RWPE2 (cell line): ENCODE data around the gene CAMK1D.

ENCODE experiments used
- ATAC-seq: fragments of 200-7000 bp; cut with Tn5 transposase; 3 replicates; pipeline ENCODE4 v1.9.1; 2021; ENCODE audit warnings: low read depth
- DNase-seq: peaks from one replicate; pipeline ENCODE4 v3.0.0-alpha.2; 2020; ENCODE audit warnings: low spot score
- H3K27ac ChIP-seq: fragments of 450-650 bp; 2 replicates; pipeline ENCODE4 v1.5.1; 2017; ENCODE audit warnings: mild to moderate bottlenecking; ENCODE audit not compliant: poor library complexity, severe bottlenecking
- H3K27me3 ChIP-seq: fragments of 250-450 bp; sonication (Bioruptor Pico); 2 replicates; pipeline ENCODE4 v1.5.1; 2021; ENCODE audit warnings: mild to moderate bottlenecking, moderate library complexity; ENCODE audit not compliant: insufficient read depth, poor library complexity, severe bottlenecking
- H3K36me3 ChIP-seq: fragments of 250-450 bp; sonication (Bioruptor Pico); 2 replicates; pipeline ENCODE4 v1.5.1; 2020; ENCODE audit warnings: low read depth, mild to moderate bottlenecking, moderate library complexity
- H3K4me1 ChIP-seq: fragments of 250-450 bp; sonication (Bioruptor Pico); 2 replicates; pipeline ENCODE4 v1.5.1; 2021; ENCODE audit warnings: mild to moderate bottlenecking, moderate library complexity; ENCODE audit not compliant: insufficient read depth, poor library complexity, severe bottlenecking
- H3K4me3 ChIP-seq: fragments of 250-450 bp; sonication (Bioruptor Pico); 2 replicates; pipeline ENCODE4 v1.5.1; 2021; ENCODE audit warnings: mild to moderate bottlenecking, moderate library complexity; ENCODE audit not compliant: severe bottlenecking
- H3K9me3 ChIP-seq: fragments of 250-450 bp; sonication (Bioruptor Pico); 2 replicates; pipeline ENCODE4 v1.5.1; 2021; ENCODE audit warnings: mild to moderate bottlenecking, moderate library complexity; ENCODE audit not compliant: severe bottlenecking
- TF ChIP-seq, protein P1 (sequence below): fragments of 450-650 bp; IDR thresholded peaks from one replicate; pipeline ENCODE4 v1.5.1; 2017; ENCODE audit warnings: mild to moderate bottlenecking, moderate library complexity; ENCODE audit not compliant: poor library complexity, severe bottlenecking

Gene CAMK1D

DNA sequence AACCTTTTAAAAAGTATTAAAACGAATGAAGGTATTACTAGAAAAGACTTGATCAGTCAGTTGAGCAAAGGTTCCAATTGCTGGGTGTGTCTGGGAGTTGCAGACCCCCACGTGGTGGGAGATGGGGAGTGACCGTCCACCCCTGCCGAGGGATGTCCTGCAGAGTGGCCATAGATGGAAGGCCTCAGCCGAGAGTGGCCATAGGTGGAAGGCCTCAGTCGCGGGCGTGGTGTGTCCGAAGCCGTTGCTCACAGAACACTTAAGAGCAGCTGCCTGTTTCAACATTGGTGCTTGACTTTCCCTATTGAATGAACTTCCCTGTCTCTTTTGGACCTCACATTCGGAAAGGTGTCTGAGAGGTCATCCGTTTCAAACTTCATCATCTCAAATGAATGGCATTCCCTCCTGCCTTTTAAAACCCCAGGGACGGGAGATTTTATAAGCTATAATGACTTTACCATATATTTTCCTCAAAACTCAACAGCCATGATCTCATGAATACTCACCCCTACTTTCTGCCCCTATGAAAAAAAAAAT is 69.4 kb downstream of the CAMK1D start:
- no peaks in the 10 kb centered on the region for H3K9me3 ChIP-seq
- TF ChIP-seq, protein P1, sequence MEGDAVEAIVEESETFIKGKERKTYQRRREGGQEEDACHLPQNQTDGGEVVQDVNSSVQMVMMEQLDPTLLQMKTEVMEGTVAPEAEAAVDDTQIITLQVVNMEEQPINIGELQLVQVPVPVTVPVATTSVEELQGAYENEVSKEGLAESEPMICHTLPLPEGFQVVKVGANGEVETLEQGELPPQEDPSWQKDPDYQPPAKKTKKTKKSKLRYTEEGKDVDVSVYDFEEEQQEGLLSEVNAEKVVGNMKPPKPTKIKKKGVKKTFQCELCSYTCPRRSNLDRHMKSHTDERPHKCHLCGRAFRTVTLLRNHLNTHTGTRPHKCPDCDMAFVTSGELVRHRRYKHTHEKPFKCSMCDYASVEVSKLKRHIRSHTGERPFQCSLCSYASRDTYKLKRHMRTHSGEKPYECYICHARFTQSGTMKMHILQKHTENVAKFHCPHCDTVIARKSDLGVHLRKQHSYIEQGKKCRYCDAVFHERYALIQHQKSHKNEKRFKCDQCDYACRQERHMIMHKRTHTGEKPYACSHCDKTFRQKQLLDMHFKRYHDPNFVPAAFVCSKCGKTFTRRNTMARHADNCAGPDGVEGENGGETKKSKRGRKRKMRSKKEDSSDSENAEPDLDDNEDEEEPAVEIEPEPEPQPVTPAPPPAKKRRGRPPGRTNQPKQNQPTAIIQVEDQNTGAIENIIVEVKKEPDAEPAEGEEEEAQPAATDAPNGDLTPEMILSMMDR: no peak
- H3K4me1 ChIP-seq: peaks cover 10% of the 10 kb centered on the region
- no peaks in the 10 kb centered on the region for H3K27me3 ChIP-seq
- peak overlapping the region; percentile 13 for H3K27ac ChIP-seq
- ATAC-seq (no peak), DNase-seq (no peak)
- no peak overlapping the region for H3K4me3 ChIP-seq
- no peaks in the 10 kb centered on the region for H3K36me3 ChIP-seq

DNA sequence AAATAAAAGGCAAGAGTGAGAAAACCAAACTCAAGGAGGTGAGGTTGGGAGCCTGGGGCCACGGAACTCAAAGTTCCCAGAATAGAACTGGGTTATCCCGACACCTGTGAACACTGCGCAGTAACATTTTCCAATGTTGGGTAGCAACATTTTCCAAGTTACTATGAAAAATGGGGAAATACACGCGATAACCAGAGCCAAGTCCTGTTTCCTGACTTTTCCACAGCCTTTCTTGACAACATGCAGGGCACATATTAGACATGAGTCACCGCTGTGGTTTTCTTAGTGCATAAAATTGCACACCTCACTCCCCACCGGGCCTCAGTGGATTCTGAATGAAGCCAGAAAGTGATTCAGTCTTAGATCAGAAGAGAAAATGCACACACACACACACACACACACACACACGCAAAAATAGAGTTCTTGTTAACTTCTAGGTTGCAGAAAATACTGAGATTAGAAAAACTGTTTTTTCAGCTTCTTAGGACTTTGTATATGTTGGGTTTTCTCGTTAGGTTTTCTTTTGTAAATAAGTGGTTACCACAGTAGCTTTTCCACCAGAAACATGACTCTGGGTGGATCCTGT is 70.0 kb downstream of the CAMK1D start:
- Histone ChIP-seq H3K4me3 (no peak overlapping the region), H3K27me3 (no peaks in the 10 kb centered on the region), H3K4me1 (peaks cover 10% of the 10 kb centered on the region), H3K36me3 (no peaks in the 10 kb centered on the region), H3K27ac (peak overlapping the region; percentile 13), H3K9me3 (no peaks in the 10 kb centered on the region)
- DNase-seq (peak; percentile 82), ATAC-seq (peak; percentile 98)
- TF ChIP-seq, protein P1: no peak

DNA sequence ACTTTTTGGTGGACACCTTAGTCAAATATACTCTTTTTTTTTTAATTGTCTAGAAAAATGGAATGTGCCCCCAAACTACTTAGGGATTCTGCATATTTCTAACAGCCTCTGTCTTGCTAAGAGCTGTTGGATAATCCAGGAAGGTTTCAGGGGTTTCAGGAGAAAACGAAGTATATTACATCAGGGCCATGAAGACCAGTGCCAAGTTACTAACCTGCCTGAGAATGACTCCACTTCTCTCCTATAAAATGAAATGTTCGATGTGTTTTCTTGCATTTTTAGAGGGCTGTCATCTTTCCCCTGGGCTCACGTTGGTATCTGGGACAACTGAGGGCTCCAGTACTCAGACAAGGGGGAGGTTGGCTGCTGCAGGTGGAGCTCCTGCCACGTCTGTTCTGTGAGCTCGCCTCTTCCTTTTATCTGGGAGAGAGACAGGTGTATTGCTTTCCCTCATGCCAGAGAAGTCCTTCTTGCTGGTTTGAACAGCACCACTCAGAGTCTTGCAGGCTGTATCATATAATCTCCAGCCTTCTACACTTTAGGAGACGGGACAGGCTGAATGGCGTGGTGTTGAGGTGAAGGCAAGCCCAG is 71.3 kb downstream of the CAMK1D start:
- Histone ChIP-seq H3K27ac (no peak overlapping the region), H3K36me3 (no peaks in the 10 kb centered on the region), H3K27me3 (no peaks in the 10 kb centered on the region), H3K4me3 (no peak overlapping the region), H3K9me3 (no peaks in the 10 kb centered on the region), H3K4me1 (peaks cover 10% of the 10 kb centered on the region)
- no peak for ATAC-seq
- TF ChIP-seq, protein P1: no peak
- DNase-seq: no peak

DNA sequence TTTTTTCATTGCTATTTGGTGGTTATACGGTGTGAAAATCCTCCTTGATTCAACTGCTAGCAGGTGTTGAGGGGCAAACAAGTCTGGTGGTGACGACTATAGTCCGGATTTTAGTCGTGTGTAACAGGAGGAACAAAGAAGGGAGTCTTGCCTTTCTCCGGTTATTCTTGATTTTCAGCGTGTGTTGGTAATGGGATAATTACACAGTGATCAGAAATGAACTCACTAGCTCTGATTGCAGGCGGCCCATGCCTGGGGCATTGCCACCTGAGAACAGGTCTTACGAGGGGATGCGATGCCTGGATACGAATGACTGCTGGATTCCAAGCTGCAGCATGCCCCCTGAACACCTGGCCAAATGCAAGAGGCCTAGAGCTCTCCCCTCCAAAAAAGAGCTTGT is 72.8 kb downstream of the CAMK1D start:
- Histone ChIP-seq H3K4me3 (no peak overlapping the region), H3K27ac (no peak overlapping the region)
- DNase-seq: no peak

More for the DNA sequence above, 72.8 kb downstream of the CAMK1D start:
- no peaks in the 10 kb centered on the region for H3K9me3 ChIP-seq
- TF ChIP-seq, protein P1: no peak
- peaks cover 10% of the 10 kb centered on the region for H3K4me1 ChIP-seq
- H3K27me3 ChIP-seq: no peaks in the 10 kb centered on the region
- H3K36me3 ChIP-seq: no peaks in the 10 kb centered on the region
- ATAC-seq: no peak
